ENCODE data around the gene FCER1G.
A peak's percentile ranks its signal among the peaks of the same experiment; 100 is the strongest.
"Not testable (repeated sequence)": the region's sequence is repeated elsewhere in the genome, so short reads cannot be mapped to it uniquely, and the experiment has no call there.

FCER1G gene

DNA sequence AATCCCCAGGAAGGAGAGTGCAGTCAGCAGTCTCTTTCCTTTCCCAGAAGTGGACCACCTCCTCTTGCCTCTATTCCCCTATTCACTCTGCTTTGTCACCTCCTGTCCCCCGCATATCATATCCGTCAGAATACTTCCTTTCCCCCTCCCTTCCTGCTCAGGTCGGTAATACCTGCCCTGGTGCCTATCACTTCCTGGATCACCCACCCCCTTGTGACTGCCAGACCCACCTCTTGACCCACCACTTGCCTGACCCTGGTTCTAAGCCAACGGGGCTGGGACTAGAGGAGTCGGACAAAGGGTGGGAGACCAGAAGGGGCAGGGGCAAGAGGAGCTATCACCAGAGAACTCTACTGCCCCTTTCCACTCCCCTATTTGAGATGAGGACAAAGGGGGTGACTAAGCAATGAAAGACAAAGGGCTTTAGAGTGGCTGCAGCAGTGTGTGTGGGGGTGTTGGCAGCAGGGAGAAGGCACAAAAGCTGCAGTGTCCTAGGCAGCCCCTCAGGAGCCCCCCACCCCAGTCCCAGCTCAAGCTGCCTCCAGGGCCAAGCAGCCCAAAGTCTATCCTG, 14.6 kb upstream of the FCER1G start:
- DNase-seq: peak in 8 of 10 donors; percentile 43 to 95 (median 74)
- intact Hi-C loops (cut with DNase I): no loop called here

GRCh38 chr1:161200992-161201835, 13.9 kb upstream of the FCER1G start:
- DNase-seq: peak in 2 of 10 donors; percentile 40 to 85
- intact Hi-C loops (cut with DNase I): no loop called here

GRCh38 chr1:161201836-161202712, 13.0 kb upstream of the FCER1G start, which contains the start of gene NDUFS2:
NDUFS2 (plus strand) TSS chr1:161202367; CDS start chr1:161202386, 19 bp downstream.
- intact Hi-C loops (cut with DNase I): no loop called here
- DNase-seq: peak; percentile 98 to 99 (median 99)

- DNase-seq: peak in 1 of 10 donors; percentile 22
- intact Hi-C loops (cut with DNase I): no loop called here
Measured at GRCh38 chr1:161206411-161207140, 8.5 kb upstream of the FCER1G start.

- DNase-seq: peak in 1 of 10 donors; percentile 46
- intact Hi-C loops (cut with DNase I): no loop called here
Measured at GRCh38 chr1:161207173-161207572, 7.9 kb upstream of the FCER1G start.

GRCh38 chr1:161209790-161210409, 5.2 kb upstream of the FCER1G start:
- intact Hi-C loops (cut with DNase I): no loop called here
- DNase-seq: peak in 9 of 10 donors; percentile 51 to 95 (median 76)

DNA sequence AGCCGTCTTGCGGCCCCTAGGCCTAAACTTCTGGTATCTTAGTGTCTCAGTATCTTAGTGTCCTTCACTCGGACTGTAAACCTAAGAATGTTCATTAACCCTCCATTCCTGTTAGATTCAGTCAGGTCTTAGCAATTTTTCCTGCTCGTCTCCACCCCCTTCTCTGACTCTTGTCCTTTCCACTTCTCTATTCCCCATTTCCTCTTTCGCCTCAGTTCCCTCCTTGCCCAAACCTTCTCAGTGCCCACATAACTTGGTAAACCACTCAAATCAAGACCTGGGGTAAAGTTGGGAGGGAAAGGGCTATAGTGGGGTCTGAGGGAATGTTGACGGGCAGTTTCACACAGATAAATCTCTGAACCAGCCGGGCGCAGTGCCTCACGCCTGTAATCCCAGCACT, 726 bp upstream of the FCER1G start:
- DNase-seq: peak in 1 of 10 donors; percentile 27
- intact Hi-C loops (cut with DNase I): no loop called here

- no peak for DNase-seq
Measured at GRCh38 chr1:161216945-161217712, 2.0 kb downstream of the FCER1G start.

DNA sequence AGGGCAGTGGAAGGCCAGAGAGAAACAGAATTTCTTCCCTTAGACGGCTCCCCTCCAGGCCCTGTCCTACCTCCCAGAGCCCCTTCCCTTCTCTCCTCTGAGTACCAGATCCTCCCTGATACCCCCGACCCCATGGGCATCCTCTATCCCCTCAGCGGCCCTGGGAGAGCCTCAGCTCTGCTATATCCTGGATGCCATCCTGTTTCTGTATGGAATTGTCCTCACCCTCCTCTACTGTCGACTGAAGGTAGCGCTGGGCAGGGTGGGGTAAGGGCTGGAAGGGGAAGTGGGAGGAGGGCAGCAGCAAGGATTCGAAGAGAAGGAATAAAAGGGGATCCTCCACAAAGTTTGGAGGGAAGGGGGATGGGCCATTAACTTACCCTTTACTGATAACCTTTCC, 2.7 kb downstream of the FCER1G start:
- no peak for DNase-seq
- intact Hi-C loops (cut with DNase I): no loop called here

More at GRCh38 chr1:161216945-161217712, 2.0 kb downstream of the FCER1G start:
- intact Hi-C loops (cut with DNase I): no loop called here

DNA sequence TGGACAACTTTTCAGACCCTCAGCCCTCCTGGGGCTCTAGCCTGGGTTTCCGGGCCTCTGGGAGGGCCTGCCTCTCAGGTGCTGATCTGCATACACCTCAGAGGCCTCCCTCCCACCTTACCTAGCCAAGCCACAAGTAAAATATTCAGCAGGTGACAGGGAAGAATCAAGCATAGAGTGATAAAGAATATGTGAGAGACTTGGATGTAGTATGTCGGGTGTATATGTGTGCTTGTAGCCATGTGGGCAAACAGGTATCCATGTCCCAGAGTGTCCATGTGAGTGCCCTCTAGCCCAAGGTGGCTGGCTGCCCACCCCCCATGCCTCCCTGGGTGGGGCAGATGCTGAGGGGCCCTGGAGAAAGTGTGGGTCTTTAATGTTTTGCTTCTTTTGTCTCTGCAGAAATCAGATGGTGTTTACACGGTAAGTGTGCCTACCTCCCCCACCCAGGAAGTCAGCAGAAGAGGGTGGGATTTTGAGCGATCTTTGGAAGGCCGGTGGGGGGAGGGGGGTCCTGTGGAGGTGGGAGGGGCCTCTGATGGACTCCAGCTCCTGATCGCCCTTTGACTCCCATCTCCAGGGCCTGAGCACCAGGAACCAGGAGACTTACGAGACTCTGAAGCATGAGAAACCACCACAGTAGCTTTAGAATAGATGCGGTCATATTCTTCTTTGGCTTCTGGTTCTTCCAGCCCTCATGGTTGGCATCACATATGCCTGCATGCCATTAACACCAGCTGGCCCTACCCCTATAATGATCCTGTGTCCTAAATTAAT, 3.4 kb downstream of the FCER1G start:
- no peak for DNase-seq
- intact Hi-C loops (cut with DNase I): no loop called here

- no peak for DNase-seq
- intact Hi-C loops (cut with DNase I): no loop called here
Measured at GRCh38 chr1:161219078-161219892, 4.2 kb downstream of the FCER1G start.

- DNase-seq: no peak
- intact Hi-C loops (cut with DNase I): loop anchor here (10.0 kb wide), 1 partner anchor 45 kb away; the partner anchor contains the start of gene B4GALT3
Measured at GRCh38 chr1:161220002-161220401, 4.9 kb downstream of the FCER1G start.

DNA sequence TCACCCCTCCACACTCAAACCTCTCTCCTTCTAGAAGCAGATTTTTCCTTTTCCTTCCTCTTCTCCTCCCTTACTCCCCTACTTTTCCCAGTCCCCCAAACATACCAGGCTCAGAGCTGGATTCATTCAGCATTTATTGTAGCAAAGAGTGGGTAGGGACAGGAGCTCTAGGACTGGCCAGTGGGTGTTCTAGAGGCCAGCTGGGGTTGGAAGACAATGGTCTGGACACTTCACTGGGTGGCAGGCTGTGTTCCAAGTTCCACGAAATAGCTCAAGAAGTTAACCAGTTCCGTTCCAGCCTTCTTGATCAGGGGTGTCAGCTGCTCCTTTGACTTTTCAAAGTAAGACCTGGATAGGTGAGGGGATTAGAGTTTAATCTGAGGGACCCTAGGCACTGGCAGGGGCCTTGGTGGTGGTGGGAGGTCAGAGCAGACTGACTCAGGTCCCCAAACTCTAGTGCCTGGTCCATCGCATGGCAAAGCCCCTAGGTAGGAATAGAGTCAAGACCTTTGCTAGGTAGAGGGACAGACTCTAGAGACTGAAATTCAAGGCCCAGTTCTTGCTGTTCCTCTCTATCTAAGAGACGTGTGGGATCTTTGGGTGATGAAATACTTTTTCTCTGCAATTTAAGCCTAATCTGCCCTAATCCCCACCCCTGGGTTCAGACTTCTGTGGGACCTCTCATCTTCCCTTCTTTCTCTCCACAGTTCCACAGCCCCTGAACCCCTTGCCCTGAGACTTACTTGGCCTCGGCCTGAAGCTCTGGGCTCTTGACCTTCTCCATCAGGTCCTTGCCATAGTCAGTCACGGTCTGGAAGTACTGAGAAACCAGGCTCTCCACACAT, 7.3 kb downstream of the FCER1G start:
- intact Hi-C loops (cut with DNase I): loop anchor here (10.0 kb wide), 1 partner anchor 48 kb away; the partner anchor contains the start of gene B4GALT3

GRCh38 chr1:161223805-161224694, 9.0 kb downstream of the FCER1G start:
- no peak for DNase-seq
- intact Hi-C loops (cut with DNase I): loop anchor here (10.0 kb wide), 1 partner anchor 49 kb away; the partner anchor contains the start of gene B4GALT3

More for the DNA sequence above, 7.3 kb downstream of the FCER1G start:
- DNase-seq: no peak

DNA sequence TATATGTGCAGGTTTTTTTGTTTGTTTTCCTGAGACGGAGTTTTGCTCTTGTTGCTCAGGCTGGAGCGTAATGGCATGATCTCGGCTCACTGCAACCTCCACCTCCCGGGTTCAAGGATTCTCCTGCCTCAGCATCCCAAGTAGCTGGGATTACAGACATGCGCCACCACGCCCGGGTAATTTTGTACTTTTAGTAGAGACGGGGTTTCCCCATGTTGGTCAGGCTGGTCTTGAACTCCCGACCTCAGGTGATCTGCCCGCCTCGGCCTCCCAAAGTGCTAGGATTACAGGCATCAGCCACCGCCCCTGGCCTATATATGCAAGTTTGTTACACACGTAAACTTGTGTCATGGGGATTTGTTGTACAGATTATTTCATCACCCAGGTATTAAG, 9.6 kb downstream of the FCER1G start:
- intact Hi-C loops (cut with DNase I): loop anchor here (5.0 to 10.0 kb wide), 3 partner anchors 32 to 83 kb away; partner anchors contain the start of genes B4GALT3 and MPZ
- DNase-seq: not testable (repeated sequence)
